Measurements from ENCODE around the gene CAP2. TPM values are rescaled to one million over a fixed set of nuclear protein-coding genes. Genes with fewer than 3 reads are reported as not detected.

The CAP2 gene
- total RNA-seq, result 4.0 and 9.5 TPM in 2 replicates

GRCh38 chr6:17392978-17393891 lies at the start of gene CAP2:
TSS of gene CAP2 (plus strand) at chr6:17393595. CDS start at chr6:17421556, 27,961 bp downstream.

GRCh38 chr6:17599877-17600526 lies 206.6 kb downstream of the CAP2 start, which contains the start of gene FAM8A1:
TSS of gene FAM8A1 (plus strand) at chr6:17600302. CDS start at chr6:17600410, 108 bp downstream.

Other genes with a start within 250 kb of the CAP2 start
- gene RBM24, start 112.2 kb upstream of the CAP2 start, total RNA-seq, result 1.4 and 3.5 TPM in 2 replicates
- gene FAM8A1, start 206.7 kb downstream of the CAP2 start, total RNA-seq, result 18.8 and 20.0 TPM in 2 replicates